Endodermal cell (in vitro differentiated cells): ENCODE results near the gene LRBA. TPM values are rescaled to one million over a fixed set of nuclear protein-coding genes. Genes with fewer than 3 reads are reported as not detected.

Experiments used
- DNase-seq: peaks from one replicate; pipeline ENCODE4 v3.0.0-alpha.2; 2017
- H3K27ac ChIP-seq: 2 replicates; pipeline ENCODE4 v1.5.1; 2013; ENCODE audit warnings: mild to moderate bottlenecking, low read depth, low read length, moderate library complexity
- H3K27me3 ChIP-seq: 2 replicates; pipeline ENCODE4 v1.6.1; 2013; ENCODE audit warnings: mild to moderate bottlenecking, low read length, moderate library complexity; ENCODE audit not compliant: insufficient read depth, control insufficient read depth, poor library complexity, severe bottlenecking
- H3K36me3 ChIP-seq: 2 replicates; pipeline ENCODE4 v1.7.0; 2013; ENCODE audit warnings: mild to moderate bottlenecking, low read length, moderate library complexity; ENCODE audit not compliant: control insufficient read depth, insufficient read depth
- H3K4me1 ChIP-seq: one replicate; pipeline ENCODE4 v1.7.0; 2013; ENCODE audit warnings: low read length; ENCODE audit not compliant: control insufficient read depth, insufficient read depth
- H3K4me3 ChIP-seq: 2 replicates; pipeline ENCODE4 v1.5.1; 2013; ENCODE audit warnings: mild to moderate bottlenecking, low read length, moderate library complexity
- H3K9ac ChIP-seq: 2 replicates; pipeline ENCODE4 v1.6.1; 2013; ENCODE audit warnings: mild to moderate bottlenecking, low read length, moderate library complexity; ENCODE audit not compliant: poor library complexity, severe bottlenecking; ENCODE audit errors: extremely low read depth
- H3K9me3 ChIP-seq: 2 replicates; pipeline ENCODE4 v1.6.1; 2013; ENCODE audit warnings: mild to moderate bottlenecking, low read length, moderate library complexity; ENCODE audit not compliant: control insufficient read depth
- H3K27ac Mint-ChIP-seq: 2 replicates; pipeline ENCODE4 v1.8.0; 2020; ENCODE audit warnings: mixed read lengths
- H3K27me3 Mint-ChIP-seq: 2 replicates; pipeline ENCODE4 v1.8.0; 2021; ENCODE audit warnings: mild to moderate bottlenecking, mixed read lengths; ENCODE audit not compliant: insufficient read depth
- H3K36me3 Mint-ChIP-seq: 2 replicates; pipeline ENCODE4 v1.8.0; 2020; ENCODE audit warnings: low read depth, mixed read lengths
- H3K4me1 Mint-ChIP-seq: 2 replicates; pipeline ENCODE4 v1.8.0; 2020; ENCODE audit warnings: mixed read lengths
- H3K4me3 Mint-ChIP-seq: 2 replicates; pipeline ENCODE4 v1.8.0; 2020; ENCODE audit warnings: mild to moderate bottlenecking, moderate library complexity, mixed read lengths
- H3K9me3 Mint-ChIP-seq: 2 replicates; pipeline ENCODE4 v1.8.0; 2020; ENCODE audit warnings: mild to moderate bottlenecking, mixed read lengths
- WGBS, 2 experiments: methylation state at CpG; one replicate each; pipeline versions ENCODE4 v1.1.5 to v1.1.7; 2013; ENCODE audit warnings: missing lambda C conversion rate in 2 of 2, mixed read lengths in 1 of 2; ENCODE audit not compliant: insufficient coverage in 1 of 2, insufficient read length in 1 of 2; 5-methylcytosine and 5-hydroxymethylcytosine counted together
- total RNA-seq, 2 donors: library from RNA; stranded (reverse); fragmentation: NEBNext Ultra II Directional in 1 of 2; extraction: Animal tissue kit (Norgen Biotek cat#: 25700) in 1 of 2; gene quantifications; 2 replicates in 1 of 2; 3 replicates in 1 of 2; pipeline ENCODE4 v1.2.1, GENCODE V29; 2021
- TF ChIP-seq, protein P1 (sequence below): fragments of 200-600 bp; sonication (generic); conservative IDR thresholded peaks from 2 replicates; pipeline ENCODE4 v1.5.0; 2021; ENCODE audit warnings: antibody characterized with exemption, mild to moderate bottlenecking

The LRBA gene
- total RNA-seq, 2 donors from 2014 or later: 77.3 to 95.9 TPM

DNA sequence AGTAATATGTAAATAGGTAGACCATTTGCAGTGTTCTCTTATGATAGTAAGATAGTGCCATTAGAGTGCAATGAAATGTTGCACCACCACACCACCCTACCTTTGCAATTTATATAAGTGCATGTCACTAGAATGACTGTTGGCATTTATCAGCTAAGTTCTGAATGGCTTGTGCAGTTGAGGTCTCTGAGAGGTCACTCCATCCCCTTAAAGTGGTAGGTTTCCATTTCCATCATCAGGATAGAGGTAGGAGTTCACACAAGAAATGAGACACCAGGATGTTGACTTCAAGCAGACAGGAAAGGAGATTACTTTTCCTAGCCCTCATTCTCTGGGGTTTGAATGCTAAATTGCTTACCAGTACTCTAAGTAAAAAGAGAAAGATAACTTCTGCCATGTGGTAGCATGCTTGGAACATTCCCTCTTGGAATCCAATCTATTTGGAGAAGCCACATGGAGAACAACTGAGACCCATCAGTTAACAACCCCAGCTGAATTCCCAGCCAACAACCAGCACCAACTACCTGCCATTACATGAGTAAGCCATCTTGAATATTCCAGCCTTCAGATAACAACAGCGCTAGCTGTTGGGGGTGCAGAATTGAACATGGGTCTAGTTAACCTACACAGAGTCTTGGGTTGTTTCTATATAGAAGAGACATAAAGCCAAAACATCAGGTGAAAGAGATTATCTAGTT lies 6.7 kb upstream of the LRBA start:
- H3K9me3 Mint-ChIP-seq: no peaks in the 10 kb centered on the region
- H3K4me1 ChIP-seq: no peaks in the 10 kb centered on the region
- H3K4me1 Mint-ChIP-seq: no peaks in the 10 kb centered on the region

DNA sequence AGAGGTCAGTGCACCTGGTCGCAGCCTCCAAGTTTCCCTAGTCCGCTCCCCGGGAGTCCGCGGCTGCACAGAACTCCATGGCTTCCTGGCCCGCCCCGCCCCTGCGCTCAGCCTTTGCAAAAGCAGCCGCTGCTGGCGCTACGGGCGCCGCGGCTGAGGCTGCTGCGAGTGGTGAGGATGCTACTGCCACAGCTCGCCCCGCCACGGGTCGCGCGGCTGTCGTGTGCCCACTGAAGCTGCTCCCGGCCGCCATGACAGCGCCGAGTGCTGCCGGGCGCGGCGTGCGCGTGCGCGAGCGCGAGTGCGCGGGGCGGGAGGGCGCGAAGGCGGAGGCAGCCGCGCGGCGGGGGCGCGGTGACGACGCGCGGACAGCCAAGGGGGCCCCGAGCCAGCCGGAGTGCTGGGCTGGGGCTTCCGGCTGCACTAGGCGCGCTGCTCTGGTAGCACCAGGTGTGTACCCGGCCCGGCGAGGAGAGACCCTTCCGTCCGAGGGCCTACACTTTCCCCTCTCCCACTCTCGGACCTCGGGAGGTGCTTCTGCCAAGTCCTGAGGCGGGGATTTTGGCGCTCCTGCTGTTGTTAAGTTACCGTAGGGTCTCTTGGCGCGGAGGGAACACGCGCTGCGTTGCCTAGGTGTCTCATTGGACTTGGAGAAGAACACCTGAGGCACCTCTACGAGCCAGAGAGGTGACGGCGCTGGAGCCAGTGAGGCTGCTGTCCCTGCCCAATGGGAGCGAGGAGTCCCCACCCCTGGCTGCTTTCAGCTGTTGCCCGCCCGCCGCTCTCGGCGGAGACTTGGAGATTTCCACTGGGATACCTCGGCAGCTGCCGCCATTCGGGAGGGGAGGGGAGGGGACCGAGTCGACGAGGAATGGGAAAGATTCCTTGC lies 619 bp upstream of the LRBA start:
- Histone ChIP-seq H3K4me1 (no peaks in the 10 kb centered on the region), H3K27ac (peak overlapping the region; percentile 85), H3K27me3 (no peaks in the 10 kb centered on the region), H3K9me3 (no peaks in the 10 kb centered on the region), H3K9ac (peak overlapping the region; percentile 95), H3K4me3 (peak overlapping the region; percentile 97), H3K36me3 (peaks cover 4% of the 10 kb centered on the region)
- H3K4me3 Mint-ChIP-seq: peak overlapping the region; percentile 96
- peak; percentile 96 for DNase-seq
- peak overlapping the region; percentile 99 for H3K27ac Mint-ChIP-seq
- peaks cover 4% of the 10 kb centered on the region for H3K36me3 Mint-ChIP-seq
- no peaks in the 10 kb centered on the region for H3K27me3 Mint-ChIP-seq
- no peaks in the 10 kb centered on the region for H3K9me3 Mint-ChIP-seq
- peaks cover 9% of the 10 kb centered on the region for H3K4me1 Mint-ChIP-seq
- 0% methylated on average over 34 to 87 of the region's 87 CpGs for WGBS, 2 experiments
- TF ChIP-seq, protein P1, sequence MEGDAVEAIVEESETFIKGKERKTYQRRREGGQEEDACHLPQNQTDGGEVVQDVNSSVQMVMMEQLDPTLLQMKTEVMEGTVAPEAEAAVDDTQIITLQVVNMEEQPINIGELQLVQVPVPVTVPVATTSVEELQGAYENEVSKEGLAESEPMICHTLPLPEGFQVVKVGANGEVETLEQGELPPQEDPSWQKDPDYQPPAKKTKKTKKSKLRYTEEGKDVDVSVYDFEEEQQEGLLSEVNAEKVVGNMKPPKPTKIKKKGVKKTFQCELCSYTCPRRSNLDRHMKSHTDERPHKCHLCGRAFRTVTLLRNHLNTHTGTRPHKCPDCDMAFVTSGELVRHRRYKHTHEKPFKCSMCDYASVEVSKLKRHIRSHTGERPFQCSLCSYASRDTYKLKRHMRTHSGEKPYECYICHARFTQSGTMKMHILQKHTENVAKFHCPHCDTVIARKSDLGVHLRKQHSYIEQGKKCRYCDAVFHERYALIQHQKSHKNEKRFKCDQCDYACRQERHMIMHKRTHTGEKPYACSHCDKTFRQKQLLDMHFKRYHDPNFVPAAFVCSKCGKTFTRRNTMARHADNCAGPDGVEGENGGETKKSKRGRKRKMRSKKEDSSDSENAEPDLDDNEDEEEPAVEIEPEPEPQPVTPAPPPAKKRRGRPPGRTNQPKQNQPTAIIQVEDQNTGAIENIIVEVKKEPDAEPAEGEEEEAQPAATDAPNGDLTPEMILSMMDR: no peak

More for the DNA sequence above, 6.7 kb upstream of the LRBA start:
- Mint-ChIP-seq H3K27ac (no peak overlapping the region), H3K4me3 (no peak overlapping the region), H3K27me3 (no peaks in the 10 kb centered on the region), H3K36me3 (no peaks in the 10 kb centered on the region)
- Histone ChIP-seq H3K9me3 (no peaks in the 10 kb centered on the region), H3K27me3 (no peaks in the 10 kb centered on the region), H3K9ac (no peak overlapping the region), H3K4me3 (no peak overlapping the region), H3K27ac (no peak overlapping the region), H3K36me3 (no peaks in the 10 kb centered on the region)
- TF ChIP-seq, protein P1: no peak
- WGBS, 2 experiments: 100% methylated on average over 1 of the region's 1 CpG; no CpG with 5 or more reads in 1 of the 2 experiments
- no peak for DNase-seq

DNA sequence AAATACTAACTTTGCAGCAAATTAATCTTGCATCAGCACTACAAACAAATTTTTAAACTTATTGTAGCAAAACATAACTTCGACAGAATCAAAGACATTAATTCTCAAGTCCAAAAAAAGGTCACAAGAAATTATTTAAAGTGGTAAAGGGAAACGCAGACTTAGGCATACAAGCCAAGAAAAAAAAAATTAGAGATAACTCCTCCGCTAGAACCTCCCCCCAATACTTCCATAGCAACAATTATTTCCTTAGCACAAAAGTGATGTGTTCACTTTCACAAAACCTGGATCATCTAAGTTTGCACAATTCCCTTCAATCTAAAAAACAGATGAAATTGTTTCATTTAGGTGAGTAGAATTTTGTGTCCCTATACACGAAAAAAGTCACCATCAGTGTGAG lies 1.1 kb downstream of the LRBA start:
- H3K27ac ChIP-seq: no peak overlapping the region
- no peak for DNase-seq
- 26% methylated on average over 3 of the region's 4 CpGs; no CpG with 5 or more reads in 1 of the 2 experiments for WGBS, 2 experiments
- peak overlapping the region; percentile 97 for H3K4me3 ChIP-seq
- Mint-ChIP-seq H3K27me3 (no peaks in the 10 kb centered on the region), H3K27ac (peak overlapping the region; percentile 99), H3K9me3 (no peaks in the 10 kb centered on the region), H3K4me1 (peaks cover 9% of the 10 kb centered on the region), H3K4me3 (peak overlapping the region; percentile 96), H3K36me3 (peaks cover 11% of the 10 kb centered on the region)
- no peaks in the 10 kb centered on the region for H3K27me3 ChIP-seq
- no peaks in the 10 kb centered on the region for H3K4me1 ChIP-seq
- TF ChIP-seq, protein P1: no peak
- no peaks in the 10 kb centered on the region for H3K9me3 ChIP-seq
- H3K36me3 ChIP-seq: peaks cover 16% of the 10 kb centered on the region
- peak overlapping the region; percentile 95 for H3K9ac ChIP-seq
